ENCODE measurements around the gene C2orf49.

Gene C2orf49

DNA sequence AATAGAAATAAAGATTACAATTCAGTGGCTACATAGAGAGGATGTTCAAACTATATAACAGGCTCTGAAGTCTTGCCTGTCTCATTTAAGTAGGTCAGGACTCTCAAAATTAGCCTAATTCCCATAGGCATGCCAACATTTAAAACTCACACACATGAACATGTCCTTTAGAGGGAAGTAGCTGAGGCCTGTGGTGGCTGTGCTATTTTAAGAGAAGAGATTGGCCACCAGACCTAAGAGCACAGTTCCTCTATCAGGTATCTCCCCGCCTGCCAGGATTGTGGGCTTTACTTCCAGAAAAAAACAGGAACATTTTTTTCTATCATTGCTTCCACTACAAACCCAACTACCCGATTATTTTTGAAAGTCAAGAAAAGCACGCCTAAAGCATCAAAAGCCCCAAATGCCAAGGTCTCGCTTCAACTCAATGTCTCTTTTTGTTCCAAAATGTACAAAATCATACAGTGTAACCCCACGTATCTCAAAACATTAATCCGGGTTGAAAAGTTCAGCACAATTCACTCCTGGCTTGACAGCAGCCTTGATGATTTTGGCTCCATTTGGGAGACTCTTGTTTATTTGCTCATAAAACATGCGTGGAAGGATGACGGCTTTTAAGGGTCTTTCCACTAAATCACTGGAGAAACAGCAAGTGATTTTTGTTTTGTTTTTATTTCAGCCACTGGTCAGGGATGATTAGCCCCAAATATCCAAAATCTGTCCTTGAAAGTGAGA lies 46.3 kb downstream of the C2orf49 start:
- no peak for DNase-seq (ENCODE audit: low read depth in 2 of 2)

DNA sequence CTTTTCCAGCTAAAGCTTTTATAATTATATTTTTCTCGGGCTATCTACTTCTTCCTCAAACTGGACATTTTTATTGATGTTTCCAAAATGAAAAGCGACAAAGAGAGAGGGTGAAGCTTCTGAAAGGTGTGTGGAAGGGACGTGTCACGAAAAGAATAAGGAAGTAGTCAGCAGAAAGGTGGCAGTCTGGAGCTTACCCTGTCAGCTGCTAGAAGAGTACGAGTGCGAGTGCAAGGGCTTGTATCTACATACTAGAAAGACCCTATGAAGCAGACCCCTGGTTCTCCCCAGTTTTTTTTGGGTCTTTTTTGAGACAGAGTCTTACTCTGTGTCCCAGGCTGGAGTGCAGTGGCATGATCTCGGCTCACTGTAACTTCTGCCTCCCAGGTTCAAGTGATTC lies 46.9 kb downstream of the C2orf49 start:
- no peak for DNase-seq (ENCODE audit: low read depth in 2 of 2)

DNA sequence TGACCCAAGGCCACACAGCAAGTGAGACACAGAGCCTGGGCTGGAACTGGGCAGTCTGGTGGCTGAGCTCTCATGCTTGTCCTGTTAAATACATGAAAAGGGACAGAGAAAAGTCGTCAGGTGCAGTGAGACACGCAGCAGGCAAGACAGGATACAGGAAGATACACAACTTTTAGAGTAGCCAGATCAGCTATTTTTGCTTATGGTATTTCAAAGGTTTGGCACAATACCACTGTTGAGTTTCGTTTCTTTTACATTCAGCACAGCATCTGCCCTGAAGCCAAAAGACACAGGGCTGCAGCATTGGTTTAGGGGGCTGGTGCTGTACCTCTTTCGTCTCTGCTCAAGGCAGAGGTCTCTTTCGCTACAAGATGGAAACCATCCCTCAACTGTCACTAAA lies 47.5 kb downstream of the C2orf49 start:
- no peak for DNase-seq (ENCODE audit: low read depth in 2 of 2)

DNA sequence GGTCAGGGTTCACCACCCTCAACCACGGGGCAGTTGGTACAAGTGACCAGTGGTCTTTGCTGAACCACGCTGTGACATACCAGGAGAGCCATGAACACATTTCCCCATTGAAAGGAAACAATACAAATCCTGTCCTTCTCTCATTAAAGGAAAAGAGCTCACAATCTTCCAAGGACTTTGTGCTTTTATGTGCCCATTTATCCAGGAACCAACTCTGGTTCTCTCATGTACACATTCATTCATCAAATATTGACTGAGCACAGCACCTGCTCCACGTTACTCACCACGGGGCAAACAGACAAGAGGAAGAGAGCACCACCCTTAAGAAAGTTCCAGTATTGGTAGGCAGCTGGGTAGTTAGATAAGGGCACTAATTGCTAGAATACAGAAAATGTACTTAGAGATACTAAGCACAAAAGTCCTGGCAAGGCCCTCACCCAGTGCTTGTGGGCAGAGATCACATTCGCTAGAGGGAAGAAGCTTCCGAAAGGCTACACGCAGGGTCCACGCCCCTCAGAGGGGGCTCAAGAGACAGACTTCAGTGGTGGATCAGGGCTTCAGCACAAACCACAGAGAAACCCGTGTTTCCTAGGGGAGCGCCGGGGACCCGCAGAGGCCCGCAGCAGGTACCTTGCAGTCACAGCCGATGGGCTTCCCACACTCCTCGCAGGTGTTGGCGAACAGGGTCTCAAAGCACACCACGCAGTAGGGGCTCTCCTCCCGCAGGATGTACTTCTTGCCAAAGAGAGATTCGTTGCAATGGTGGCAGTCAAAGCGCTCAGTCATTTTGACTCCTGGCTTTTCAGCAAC lies 48.6 kb downstream of the C2orf49 start:
- DNase-seq (ENCODE audit: low read depth in 2 of 2), result no peak

DNA sequence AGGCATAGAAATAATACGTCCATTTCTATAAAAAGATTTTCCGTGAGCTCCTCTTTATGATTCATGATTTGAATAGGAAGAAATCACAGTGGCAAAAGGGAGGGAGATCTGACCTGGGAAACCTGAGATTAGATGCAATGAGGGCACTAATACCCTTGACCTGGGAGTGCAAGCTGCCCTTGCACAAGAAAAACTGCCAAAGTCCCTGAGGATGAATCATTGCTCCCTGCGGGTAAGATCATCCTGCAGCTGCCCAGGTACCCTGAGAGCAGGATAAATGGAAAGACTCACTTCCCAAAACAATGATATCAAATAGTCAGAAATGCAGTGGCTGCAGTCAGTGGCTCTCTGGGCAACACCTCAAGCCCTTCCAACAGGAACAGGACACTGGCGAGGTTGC lies 49.9 kb downstream of the C2orf49 start:
- DNase-seq (ENCODE audit: low read depth in 2 of 2), result no peak

DNA sequence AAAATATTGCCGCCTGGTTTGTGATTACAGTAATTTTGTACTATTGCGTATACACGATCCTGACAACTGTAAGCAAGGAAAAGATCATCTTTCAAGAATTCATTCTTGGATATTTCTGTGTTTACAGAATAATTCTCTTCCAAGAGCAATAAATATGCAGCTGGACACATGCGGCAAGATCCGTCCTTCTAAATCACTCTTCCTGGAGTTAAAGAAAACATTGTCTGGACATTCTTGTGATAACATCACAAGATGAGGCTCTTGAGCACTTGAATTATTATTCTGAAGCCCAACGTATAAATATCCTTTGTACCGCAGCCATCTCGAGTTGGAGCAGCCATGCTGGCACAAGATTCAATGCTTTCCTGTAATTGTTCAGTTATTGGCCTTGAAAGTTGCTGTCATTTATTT lies 51.6 kb downstream of the C2orf49 start:
- no peak for DNase-seq (ENCODE audit: low read depth in 2 of 2)

DNA sequence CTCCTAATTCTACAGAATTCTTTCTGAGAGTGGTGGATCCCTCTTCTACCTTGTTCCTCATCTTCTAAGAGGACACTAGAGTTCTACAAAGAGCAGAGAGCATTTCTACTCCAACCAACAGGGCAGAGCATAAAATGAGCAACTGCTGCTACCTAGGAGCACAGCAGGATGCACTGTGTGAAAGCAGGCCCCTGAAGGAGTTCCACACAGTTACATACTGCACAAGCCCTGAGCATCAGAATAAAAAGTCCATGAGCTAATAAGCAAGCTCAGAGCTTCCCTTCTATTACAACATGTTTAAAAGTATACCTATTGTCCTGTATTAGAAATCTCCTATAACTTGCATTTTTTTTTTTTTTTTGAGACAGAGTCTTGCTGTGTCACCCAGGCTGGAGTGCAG lies 53.1 kb downstream of the C2orf49 start:
- no peak for DNase-seq (ENCODE audit: low read depth in 2 of 2)

DNA sequence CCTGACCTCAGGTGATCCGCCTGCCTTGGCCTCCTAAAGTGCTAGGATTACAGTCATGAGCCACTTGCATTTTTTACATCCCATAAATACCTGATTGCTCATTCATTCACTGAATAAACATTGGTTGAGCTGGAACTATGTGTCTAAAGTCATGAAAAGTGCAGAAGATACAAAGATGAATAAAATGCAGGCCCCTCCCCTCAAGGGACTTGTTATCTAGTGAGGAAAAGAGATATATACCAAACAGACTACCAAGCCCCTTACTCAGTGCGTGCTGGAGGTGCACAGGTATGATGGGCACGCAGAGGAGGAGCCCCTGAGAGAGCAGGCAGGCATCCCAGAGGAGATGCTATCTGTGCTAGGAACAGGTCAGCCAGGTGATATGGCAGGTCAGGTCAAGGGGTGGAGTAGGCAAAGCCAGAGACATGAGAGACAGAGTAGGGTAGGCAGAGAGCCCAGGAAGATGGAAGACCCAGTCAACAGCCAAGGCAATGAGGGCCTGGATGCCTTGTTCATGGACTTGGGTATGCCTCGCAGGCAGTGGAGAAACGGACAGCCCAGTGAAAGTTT lies 53.8 kb downstream of the C2orf49 start:
- DNase-seq (ENCODE audit: low read depth in 2 of 2), result no peak

DNA sequence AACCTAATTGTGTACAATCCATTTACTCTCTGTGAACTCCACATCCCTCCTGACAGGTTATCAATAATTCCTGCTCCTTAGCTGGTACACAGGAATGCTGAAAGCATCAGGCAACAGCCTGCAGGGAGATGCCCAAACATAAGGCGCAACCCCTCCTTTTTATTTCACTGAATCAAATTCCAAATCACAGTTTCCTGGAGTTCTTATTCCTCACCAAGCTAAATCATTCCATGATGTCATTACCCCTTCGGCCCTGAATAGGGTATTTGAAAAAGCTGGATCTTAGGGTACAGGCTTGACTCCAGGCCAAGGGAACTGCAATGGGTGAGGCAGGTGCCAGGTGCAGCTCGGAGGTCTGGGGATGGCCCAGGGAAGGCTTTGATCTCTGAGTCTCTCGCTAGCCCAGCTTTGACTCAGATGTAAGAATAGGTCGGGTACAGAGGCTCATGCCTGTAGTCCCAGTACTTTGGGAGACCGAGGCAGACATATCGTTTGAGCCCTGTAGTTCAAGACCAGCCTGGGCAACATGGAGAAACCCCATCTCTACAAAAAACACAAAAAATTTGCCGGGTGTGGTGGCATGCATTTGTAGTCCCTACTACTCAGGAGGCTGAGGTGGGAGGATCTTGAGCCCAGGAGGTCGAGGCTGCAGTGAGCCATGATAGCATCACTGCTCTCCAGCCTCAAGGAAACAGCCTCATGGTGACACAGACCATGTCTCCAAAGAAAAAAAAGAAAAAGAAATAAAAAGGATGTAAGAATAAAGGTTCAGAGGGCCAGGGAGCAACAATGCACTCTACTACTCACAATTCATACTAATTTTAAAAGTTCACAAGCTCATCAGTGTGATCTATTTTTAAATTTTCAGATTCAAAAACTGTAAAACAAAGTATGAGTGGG lies 54.7 kb downstream of the C2orf49 start:
- DNase-seq (ENCODE audit: low read depth in 2 of 2), result no peak

DNA sequence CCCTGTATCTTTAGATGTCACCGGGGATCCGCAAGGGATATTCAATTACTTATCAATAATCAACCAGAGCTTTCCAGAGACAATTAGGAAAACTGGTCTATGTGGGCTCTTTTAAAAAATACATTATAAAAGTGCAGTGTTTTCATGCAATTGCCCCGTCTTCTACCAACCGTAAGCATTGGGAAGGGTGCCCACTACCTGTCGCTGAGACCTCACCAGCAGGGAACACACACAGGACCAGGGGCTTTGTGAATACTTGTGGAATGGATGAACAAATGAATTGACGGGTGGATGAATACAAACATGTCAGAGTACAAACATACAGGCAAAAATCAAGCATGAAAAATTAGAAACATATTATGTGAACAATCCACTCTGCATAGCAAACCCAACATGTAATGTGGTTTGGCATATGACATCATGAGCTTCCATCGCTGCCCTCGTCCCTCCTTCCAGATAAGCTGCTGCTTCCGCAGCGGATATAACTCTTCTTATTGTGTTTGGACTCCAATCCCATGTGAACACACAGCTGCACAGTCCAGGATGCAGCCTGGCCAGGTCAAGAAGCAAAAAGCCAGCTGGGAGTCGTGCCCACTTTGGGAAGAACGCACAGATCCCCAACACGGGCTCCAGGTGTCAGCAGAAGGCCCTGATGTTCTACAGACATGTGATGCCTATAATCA lies 56.2 kb downstream of the C2orf49 start:
- DNase-seq (ENCODE audit: low read depth in 2 of 2), result no peak

DNA sequence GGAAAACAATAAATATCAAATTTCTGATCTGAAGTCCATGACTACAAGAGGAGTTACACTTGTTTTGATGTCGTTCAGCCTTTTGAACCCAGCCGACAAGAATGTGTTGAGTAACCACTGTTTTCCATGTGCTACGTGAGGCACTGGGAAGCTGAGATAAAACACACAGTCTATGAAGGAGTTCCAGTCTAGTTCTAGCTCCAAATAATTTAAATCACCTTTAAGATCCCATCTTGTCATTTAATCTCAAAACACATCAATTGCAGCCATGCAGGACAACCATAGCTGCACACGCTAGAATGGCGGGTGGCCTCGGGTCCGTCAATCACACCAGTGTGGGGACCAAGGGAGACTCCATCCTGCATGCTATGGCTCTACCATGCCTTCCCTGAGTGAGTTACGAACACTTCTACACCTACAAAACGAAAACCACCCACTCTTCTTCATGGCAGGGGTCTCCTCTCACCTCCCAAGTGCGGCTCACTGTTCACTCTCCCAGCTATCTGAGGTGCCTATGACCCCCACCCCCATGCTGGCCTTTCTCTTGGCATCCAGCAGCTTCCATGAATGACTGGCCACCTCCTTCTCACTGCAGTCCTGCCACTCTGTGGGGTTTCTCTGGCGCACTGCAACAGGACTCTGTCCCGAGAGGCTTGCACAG lies 57.7 kb downstream of the C2orf49 start:
- no peak for DNase-seq (ENCODE audit: low read depth in 2 of 2)

DNA sequence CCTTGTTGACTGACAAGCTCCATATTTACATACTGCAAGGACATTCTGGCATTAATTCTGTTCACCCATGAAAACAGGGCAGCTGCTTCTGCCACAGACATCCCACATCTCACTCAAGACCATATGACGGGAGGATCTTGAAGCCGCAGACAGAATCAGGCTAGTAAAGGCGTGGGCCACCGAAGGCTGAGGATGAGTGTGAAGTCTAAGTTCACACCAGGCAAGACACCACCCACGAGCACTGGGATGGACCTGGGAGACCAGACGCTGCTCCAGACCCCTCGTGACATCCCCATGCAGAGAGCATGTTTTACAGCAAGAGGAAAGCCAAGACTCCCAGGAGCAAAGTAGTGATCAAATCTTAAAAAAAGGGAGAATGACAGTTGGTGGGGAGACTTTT lies 58.4 kb downstream of the C2orf49 start:
- no peak for DNase-seq (ENCODE audit: low read depth in 2 of 2)

DNA sequence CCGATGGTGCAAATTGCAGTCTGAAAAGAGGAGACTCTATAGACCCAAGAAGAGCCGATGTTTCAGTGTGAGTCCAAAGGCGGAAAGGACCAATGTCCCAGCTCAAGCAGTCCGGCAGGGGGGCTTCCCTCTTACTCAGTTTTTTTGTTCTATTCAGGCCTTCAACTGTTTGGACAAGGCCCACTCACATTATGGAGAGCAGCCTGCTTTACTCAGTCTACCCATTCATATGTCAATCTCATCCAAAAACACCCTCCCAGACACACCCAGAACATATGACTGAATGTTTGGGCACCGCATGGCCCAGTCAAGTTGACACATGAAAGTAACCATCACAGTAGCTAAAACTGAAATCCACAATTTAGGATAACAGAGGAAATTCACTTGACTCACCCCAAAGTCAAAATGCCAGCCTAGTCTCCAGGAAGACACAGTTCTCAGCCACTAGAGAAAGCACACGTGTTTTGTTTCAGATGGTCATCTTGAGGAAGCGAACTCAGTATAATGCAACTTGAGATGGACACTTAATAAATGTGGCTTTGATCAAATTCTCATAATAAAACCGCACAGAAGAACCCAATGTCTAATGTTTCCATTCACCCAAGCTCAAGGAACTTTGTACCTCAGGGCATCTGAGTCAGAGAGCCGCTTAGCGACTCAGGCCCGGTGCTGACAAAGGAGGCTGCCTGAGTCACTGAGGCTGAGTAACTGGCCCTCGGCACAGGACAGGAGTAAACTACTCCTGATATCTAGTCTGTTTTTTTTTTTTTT lies 59.1 kb downstream of the C2orf49 start:
- peak; percentile 59 to 60 for DNase-seq (ENCODE audit: low read depth in 2 of 2)

DNA sequence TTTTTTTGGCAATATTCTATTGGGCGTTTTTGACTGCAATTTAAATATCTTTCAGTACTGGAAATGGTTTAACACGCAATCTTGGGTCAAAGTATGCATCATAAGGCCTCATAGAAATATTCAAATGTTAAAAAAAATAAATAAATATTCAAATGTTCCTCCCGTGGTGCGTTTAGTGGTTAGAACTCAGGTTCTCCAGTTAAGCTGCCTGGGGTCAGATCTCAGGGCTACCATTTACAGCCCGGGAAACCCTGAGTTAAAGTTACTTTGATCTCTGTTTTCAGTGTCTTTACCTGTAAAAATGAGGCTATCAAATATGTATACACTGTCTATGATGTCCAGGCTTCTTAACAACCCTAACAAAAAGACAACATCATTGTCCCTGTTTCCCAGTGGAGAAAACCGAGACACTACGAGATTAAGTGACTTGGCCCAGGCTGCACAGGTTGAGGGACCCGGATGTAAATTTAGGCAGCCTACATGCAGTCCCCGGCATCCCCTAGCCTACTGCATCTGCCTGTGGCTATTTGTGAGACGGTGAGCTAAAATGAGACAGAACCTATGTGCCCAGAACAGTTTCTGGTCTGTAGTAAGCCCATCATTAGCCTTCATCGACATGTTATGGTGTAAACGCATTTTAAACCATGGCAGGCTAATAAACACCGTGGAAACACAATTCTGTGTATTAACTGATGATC lies 59.8 kb downstream of the C2orf49 start:
- DNase-seq (ENCODE audit: low read depth in 2 of 2), result no peak

DNA sequence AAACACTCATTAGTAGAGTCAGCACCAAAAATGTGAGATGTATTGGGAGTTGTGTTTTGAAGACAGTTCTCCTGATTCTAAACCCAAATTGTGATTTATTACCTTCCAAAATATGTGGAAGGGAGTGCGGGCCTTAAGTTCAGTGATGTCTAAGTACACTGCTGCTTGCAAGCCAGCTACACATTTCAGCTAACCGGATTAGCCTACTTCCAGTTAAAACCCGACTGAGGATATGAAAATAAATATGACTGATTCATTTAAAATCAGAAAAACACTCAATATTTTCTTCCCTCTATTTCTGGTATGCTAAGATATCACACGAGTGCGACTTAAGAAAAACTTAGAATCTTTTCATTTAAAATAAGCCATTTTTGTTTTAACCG lies 60.6 kb downstream of the C2orf49 start:
- DNase-seq (ENCODE audit: low read depth in 2 of 2), result no peak

DNA sequence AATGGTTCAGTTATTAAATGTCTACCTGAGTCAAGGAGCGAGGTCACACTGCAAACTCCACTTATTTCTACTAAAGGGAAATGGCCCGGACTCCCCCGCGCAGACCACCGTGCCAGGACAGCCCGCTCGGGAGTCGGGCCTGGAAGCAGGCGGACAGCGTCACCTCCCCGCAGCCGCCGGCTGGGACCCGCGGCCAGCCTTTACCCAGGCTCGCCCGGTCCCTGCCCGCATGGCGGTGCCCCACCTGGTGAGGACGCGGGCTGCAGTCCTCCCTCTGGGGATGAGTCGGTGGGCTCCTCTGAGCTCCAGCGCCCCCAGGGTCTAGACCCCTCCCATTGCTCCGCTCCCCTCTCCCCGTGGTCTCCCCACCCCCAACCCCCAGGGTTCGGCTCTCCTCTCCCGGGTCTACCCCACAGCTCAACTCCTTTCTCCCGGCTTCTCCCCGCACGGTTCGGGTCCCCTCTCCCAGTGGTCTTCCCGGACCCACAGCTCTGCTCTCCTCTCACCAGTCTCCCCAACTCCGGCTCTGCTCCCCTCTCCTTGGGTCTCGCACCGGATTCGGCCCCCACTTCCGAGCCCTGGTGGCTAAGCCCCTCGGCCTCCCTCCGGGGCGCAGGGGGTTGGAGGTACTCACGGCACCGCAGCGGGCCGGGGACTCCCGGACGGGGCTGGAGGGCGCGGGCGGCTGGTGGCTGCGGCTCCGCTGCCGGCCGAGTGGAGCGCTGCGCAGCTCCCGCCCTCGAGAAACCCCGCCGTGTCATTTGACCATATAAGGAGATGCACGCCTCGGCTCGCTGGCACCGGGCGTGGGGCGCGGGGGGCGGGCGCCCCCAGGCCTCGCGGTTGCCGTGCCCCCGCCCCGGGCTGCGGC lies 61.2 kb downstream of the C2orf49 start, which contains the start of gene FHL2:
FHL2 (minus strand) TSS at position 716 of the 871 bp plus-strand sequence. CDS start 12,535 bp downstream, outside the sequence.
- DNase-seq (ENCODE audit: low read depth in 2 of 2), result peak; percentile 58 to 61

All from stimulated activated CD4-positive, alpha-beta T cell treated with anti-CD3 and anti-CD28 coated beads, Interleukin-15, amount 100 ng/mL, for 48 hours (primary cell).